Measurements from ENCODE around the gene MSANTD3.

Gene MSANTD3

GRCh38 chr9:100465761-100466160 lies 38.8 kb downstream of the MSANTD3 start:
- DNase-seq (ENCODE audit: low spot score), result no peak

GRCh38 chr9:100466171-100466828 lies 39.4 kb downstream of the MSANTD3 start:
- DNase-seq (ENCODE audit: low spot score), result no peak

GRCh38 chr9:100466829-100467221 lies 39.9 kb downstream of the MSANTD3 start:
- peak; percentile 38 for DNase-seq (ENCODE audit: low spot score)

GRCh38 chr9:100468041-100468440 lies 41.1 kb downstream of the MSANTD3 start:
- DNase-seq (ENCODE audit: low spot score), result no peak

- no peak for DNase-seq (ENCODE audit: low spot score)
Measured at GRCh38 chr9:100472268-100472667, 45.3 kb downstream of the MSANTD3 start.

- peak; percentile 85 for DNase-seq (ENCODE audit: low spot score)
Measured at GRCh38 chr9:100472788-100473275, 45.9 kb downstream of the MSANTD3 start, which contains the start of gene TMEFF1. TMEFF1 (plus strand) TSS chr9:100473149; CDS start chr9:100473545, 396 bp downstream.

- peak; percentile 59 for DNase-seq (ENCODE audit: low spot score)
Measured at GRCh38 chr9:100473276-100474081, 46.5 kb downstream of the MSANTD3 start.

GRCh38 chr9:100474082-100474923 lies 47.4 kb downstream of the MSANTD3 start:
- DNase-seq (ENCODE audit: low spot score), result peak; percentile 29

GRCh38 chr9:100474924-100475276 lies 48.0 kb downstream of the MSANTD3 start:
- DNase-seq (ENCODE audit: low spot score), result no peak

GRCh38 chr9:100477241-100477640 lies 50.3 kb downstream of the MSANTD3 start:
- no peak for DNase-seq (ENCODE audit: low spot score)

GRCh38 chr9:100478192-100478591 lies 51.2 kb downstream of the MSANTD3 start:
- no peak for DNase-seq (ENCODE audit: low spot score)

GRCh38 chr9:100479820-100480219 lies 52.9 kb downstream of the MSANTD3 start:
- DNase-seq (ENCODE audit: low spot score), result no peak

- no peak for DNase-seq (ENCODE audit: low spot score)
Measured at GRCh38 chr9:100485196-100485595, 58.3 kb downstream of the MSANTD3 start.

GRCh38 chr9:100486479-100487176 lies 59.7 kb downstream of the MSANTD3 start:
- DNase-seq (ENCODE audit: low spot score), result no peak

GRCh38 chr9:100488177-100488576 lies 61.2 kb downstream of the MSANTD3 start:
- no peak for DNase-seq (ENCODE audit: low spot score)

GRCh38 chr9:100489836-100490235 lies 62.9 kb downstream of the MSANTD3 start:
- no peak for DNase-seq (ENCODE audit: low spot score)

- no peak for DNase-seq (ENCODE audit: low spot score)
Measured at GRCh38 chr9:100492952-100493351, 66.0 kb downstream of the MSANTD3 start.

GRCh38 chr9:100498592-100498991 lies 71.6 kb downstream of the MSANTD3 start:
- DNase-seq (ENCODE audit: low spot score), result no peak

- no peak for DNase-seq (ENCODE audit: low spot score)
Measured at GRCh38 chr9:100499460-100499859, 72.5 kb downstream of the MSANTD3 start.

- no peak for DNase-seq (ENCODE audit: low spot score)
Measured at GRCh38 chr9:100499866-100500265, 72.9 kb downstream of the MSANTD3 start.

All from HuH-7.5 (cell line).